ENCODE measurements around the gene INPP5E.

The INPP5E gene

DNA sequence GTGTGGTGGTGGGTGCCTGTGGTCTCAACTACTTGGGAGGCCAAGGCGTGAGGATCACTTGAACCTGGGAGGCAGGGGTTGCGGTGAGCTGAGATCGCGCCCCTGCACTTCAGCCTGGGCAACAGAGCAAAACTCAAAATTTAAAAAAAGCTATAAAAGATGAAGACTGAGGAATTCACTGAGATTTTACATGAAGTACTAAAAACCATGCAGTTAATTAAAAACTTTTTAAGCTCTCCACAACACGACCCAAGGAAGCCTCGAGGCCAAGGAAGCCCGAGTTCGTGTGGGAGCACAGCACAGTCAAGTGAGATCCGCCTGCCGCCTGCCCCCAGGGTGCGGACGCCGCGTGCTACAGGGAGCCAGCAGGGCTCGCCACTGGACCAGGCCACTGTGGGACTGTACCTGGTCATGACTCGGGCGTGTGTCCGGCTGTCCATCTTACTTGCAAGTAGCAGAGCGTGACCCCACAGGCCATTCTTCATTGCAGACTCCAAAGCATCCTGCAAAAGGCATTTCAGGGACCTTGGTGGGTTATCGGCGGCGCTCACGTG lies 21.2 kb upstream of the INPP5E start:
- TF ChIP-seq REST (IDR thresholded peaks at IDR 0.05; ENCODE audit: insufficient read depth in 1 of 2, low read depth in 2 of 2, low read length in 2 of 2) (no peak), TAF1 (IDR thresholded peaks at IDR 0.05; ENCODE audit: borderline replicate concordance, insufficient read depth, low read length) (no peak)

- TF ChIP-seq TAF1 (IDR thresholded peaks at IDR 0.05; ENCODE audit: borderline replicate concordance, insufficient read depth, low read length) (no peak), FOXP2 (optimal IDR thresholded peaks at IDR 0.05; ENCODE audit: borderline replicate concordance, extremely low read depth, extremely low read length, insufficient read depth) (no peak), SIN3A (IDR thresholded peaks at IDR 0.05; ENCODE audit: borderline replicate concordance, insufficient read depth, low read length) (no peak), POLR2AphosphoS5 (IDR thresholded peaks at IDR 0.05; ENCODE audit: low read depth, low read length) (no peak), REST (IDR thresholded peaks at IDR 0.05; ENCODE audit: insufficient read depth in 1 of 2, low read depth in 2 of 2, low read length in 2 of 2) (no peak)
These were observed 19.8 kb upstream of the INPP5E start for GRCh38 chr9:136459425-136459824.

DNA sequence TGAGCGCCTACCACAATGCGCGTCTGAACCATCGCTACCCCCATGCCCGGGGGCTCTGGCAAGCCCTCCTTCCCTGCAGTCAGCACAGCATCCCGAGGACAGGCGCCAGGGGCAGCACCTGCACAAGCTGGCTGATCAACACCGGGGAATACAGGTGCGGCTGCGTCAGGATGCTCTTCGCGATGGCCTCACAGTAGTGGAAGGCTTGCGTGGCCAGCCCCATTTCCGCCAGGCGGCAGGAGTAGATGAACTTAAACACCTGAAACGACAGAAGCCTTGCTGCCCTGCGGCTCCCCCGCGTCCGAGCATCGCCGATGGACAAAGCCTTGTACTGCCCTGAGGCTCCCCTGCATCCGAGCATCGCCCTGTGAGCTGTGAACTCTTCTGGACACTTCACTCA lies 17.7 kb upstream of the INPP5E start:
- TF ChIP-seq SIN3A (IDR thresholded peaks at IDR 0.05; ENCODE audit: borderline replicate concordance, insufficient read depth, low read length) (no peak), FOXP2 (optimal IDR thresholded peaks at IDR 0.05; ENCODE audit: borderline replicate concordance, extremely low read depth, extremely low read length, insufficient read depth) (no peak), REST (IDR thresholded peaks at IDR 0.05; ENCODE audit: insufficient read depth in 1 of 2, low read depth in 2 of 2, low read length in 2 of 2) (no peak), TAF1 (IDR thresholded peaks at IDR 0.05; ENCODE audit: borderline replicate concordance, insufficient read depth, low read length) (no peak), POLR2AphosphoS5 (IDR thresholded peaks at IDR 0.05; ENCODE audit: low read depth, low read length) (no peak)

DNA sequence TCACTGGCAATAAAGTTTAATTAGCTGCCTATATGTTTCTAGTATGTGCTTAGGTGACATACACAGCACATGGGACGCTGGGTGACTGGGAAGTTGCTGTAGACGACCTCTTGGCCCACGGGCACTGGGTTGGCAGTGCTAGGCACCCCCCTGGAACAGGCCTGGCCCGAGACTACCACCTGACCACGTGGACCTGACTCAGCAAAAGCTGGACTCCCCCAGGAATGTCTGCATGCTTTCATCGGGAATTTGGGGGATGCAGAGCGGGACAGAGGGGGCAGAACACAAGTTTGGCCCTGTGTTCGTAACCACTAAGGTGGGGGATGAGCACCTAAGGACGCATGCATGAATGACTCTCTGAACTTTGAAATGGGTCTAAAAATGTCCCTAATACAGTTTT lies 16.6 kb upstream of the INPP5E start:
- TF ChIP-seq REST (IDR thresholded peaks at IDR 0.05; ENCODE audit: insufficient read depth in 1 of 2, low read depth in 2 of 2, low read length in 2 of 2) (no peak), TAF1 (IDR thresholded peaks at IDR 0.05; ENCODE audit: borderline replicate concordance, insufficient read depth, low read length) (no peak), FOXP2 (optimal IDR thresholded peaks at IDR 0.05; ENCODE audit: borderline replicate concordance, extremely low read depth, extremely low read length, insufficient read depth) (no peak), POLR2AphosphoS5 (IDR thresholded peaks at IDR 0.05; ENCODE audit: low read depth, low read length) (no peak), SIN3A (IDR thresholded peaks at IDR 0.05; ENCODE audit: borderline replicate concordance, insufficient read depth, low read length) (no peak)
